H1 (cell line): ENCODE measurements around the gene MRPS26. TPM values are rescaled to one million over a fixed set of nuclear protein-coding genes. Genes with fewer than 3 reads are reported as not detected.
A peak's percentile ranks its signal among the peaks of the same experiment; 100 is the strongest.

Source experiments
- CTCF ChIA-PET: fragments of 300-600 bp; sonication (Branson Sonifier 250); formaldehyde crosslinking; loops from one replicate; lab custom pipeline; 2021; ENCODE audit not compliant: partially characterized antibody; lab: Charles Lee
- POLR2A ChIA-PET: fragments of 300-600 bp; sonication (Branson Sonifier 250); formaldehyde crosslinking; loops from one replicate; lab custom pipeline; 2021; ENCODE audit warnings: inconsistent platforms; ENCODE audit not compliant: partially characterized antibody; lab: Charles Lee
- DNase-seq, 2 experiments: peaks; one replicate each; pipeline versions ENCODE4 v3.0.0 to v3.0.0-alpha.2; 2010 to 2022; ENCODE audit warnings: low spot score in 2 of 2, low read depth in 1 of 2, mixed read lengths in 1 of 2
- FAIRE-seq: peaks from 2 replicates; lab custom pipeline; 2011; peaks lifted over from hg19 to GRCh38; lab: Jason Lieb, UNC
- H2AFZ ChIP-seq: 2 replicates; pipeline ENCODE4 v1.8.1; 2012; ENCODE audit warnings: low read length, inconsistent platforms
- H2AK5ac ChIP-seq: 2 replicates; pipeline ENCODE4 v1.6.1; 2013; ENCODE audit warnings: low read depth, low read length
- H2BK120ac ChIP-seq: replicated peaks from 2 replicates; pipeline ENCODE3; 2013; ENCODE audit warnings: low read depth, low read length, inconsistent platforms
- H2BK12ac ChIP-seq: 2 replicates; pipeline ENCODE4 v1.6.1; 2013; ENCODE audit warnings: low read depth, low read length
- H2BK15ac ChIP-seq: 2 replicates; pipeline ENCODE4 v1.6.1; 2013; ENCODE audit warnings: low read length
- H2BK20ac ChIP-seq: 2 replicates; pipeline ENCODE4 v1.6.1; 2013; ENCODE audit warnings: low read length
- H2BK5ac ChIP-seq: 2 replicates; pipeline ENCODE4 v1.6.1; 2013; ENCODE audit warnings: low read depth, low read length
- H3K14ac ChIP-seq: 2 replicates; pipeline ENCODE4 v1.6.1; 2013; ENCODE audit warnings: inconsistent platforms; ENCODE audit not compliant: insufficient read length
- H3K18ac ChIP-seq: 2 replicates; pipeline ENCODE4 v1.6.1; 2013; ENCODE audit warnings: low read length; ENCODE audit errors: extremely low read depth
- H3K23ac ChIP-seq: 2 replicates; pipeline ENCODE4 v1.6.1; 2013; ENCODE audit warnings: inconsistent platforms; ENCODE audit not compliant: insufficient read length
- H3K23me2 ChIP-seq: 2 replicates; pipeline ENCODE4 v1.6.1; 2013; ENCODE audit warnings: low read depth, low read length
- H3K27ac ChIP-seq: 2 replicates; pipeline ENCODE4 v1.6.1; 2011; ENCODE audit warnings: low read depth, low read length, inconsistent platforms
- H3K27me3 ChIP-seq, 4 experiments: replicated peaks in 1 of 4; 1 replicate in 1 of 4; 2 replicates in 3 of 4; pipeline versions ENCODE4 v1.6.1 to v1.8.1; 2011 to 2013; ENCODE audit warnings: low read length in 3 of 4, mild to moderate bottlenecking in 3 of 4, inconsistent platforms in 2 of 4, mixed read lengths in 2 of 4, moderate library complexity in 1 of 4; ENCODE audit not compliant: control insufficient read depth in 3 of 4, insufficient read depth in 3 of 4; ENCODE audit errors: extremely low read depth in 1 of 4
- H3K36me3 ChIP-seq, 4 experiments: 2 replicates each; pipeline versions ENCODE4 v1.6.1 to v1.8.1; 2011 to 2013; ENCODE audit warnings: mild to moderate bottlenecking in 4 of 4, low read length in 3 of 4, moderate library complexity in 2 of 4, control low read depth in 1 of 4, inconsistent platforms in 1 of 4; ENCODE audit not compliant: insufficient read depth in 4 of 4, control insufficient read depth in 2 of 4
- H3K4ac ChIP-seq: replicated peaks from 2 replicates; pipeline ENCODE3; 2013; ENCODE audit warnings: low read length, low read depth, mixed read lengths, inconsistent platforms; ENCODE audit not compliant: insufficient read length
- H3K4me1 ChIP-seq, 4 experiments: replicated peaks in 1 of 4; 1 replicate in 1 of 4; 2 replicates in 3 of 4; pipeline versions ENCODE4 v1.6.1 to v1.8.1; 2011 to 2013; ENCODE audit warnings: low read length in 3 of 4, inconsistent platforms in 2 of 4, mixed read lengths in 1 of 4; ENCODE audit not compliant: insufficient read depth in 4 of 4, control insufficient read depth in 3 of 4
- H3K4me2 ChIP-seq, 2 experiments: 2 replicates each; pipeline versions ENCODE4 v1.6.1 to v1.8.1; 2011 to 2013; ENCODE audit warnings: low read depth in 2 of 2, low read length in 2 of 2, control low read depth in 1 of 2, inconsistent platforms in 1 of 2, mild to moderate bottlenecking in 1 of 2; ENCODE audit not compliant: insufficient read depth in 1 of 2
- H3K4me3 ChIP-seq, 4 experiments: fragments of 200-600, 300-600 bp in 1 of 4; sonication (generic), shearing (Covaris generic), sonication (Bioruptor Twin) in 1 of 4; 2 replicates each; pipeline versions ENCODE4 v1.5.1 to v1.8.1; 2011 to 2016; ENCODE audit warnings: low read length in 4 of 4, low read depth in 3 of 4, control low read depth in 2 of 4, inconsistent platforms in 2 of 4, mild to moderate bottlenecking in 2 of 4, mixed read lengths in 1 of 4, moderate library complexity in 1 of 4; ENCODE audit not compliant: insufficient read depth in 2 of 4; ENCODE audit errors: extremely low read depth in 1 of 4
- H3K56ac ChIP-seq: replicated peaks from 2 replicates; pipeline ENCODE3; 2013; ENCODE audit warnings: low read depth, mild to moderate bottlenecking, mixed read lengths, low read length, inconsistent platforms; ENCODE audit not compliant: insufficient read length
- H3K79me1 ChIP-seq: 2 replicates; pipeline ENCODE4 v1.6.1; 2013; ENCODE audit warnings: low read depth, low read length, control low read depth
- H3K79me2 ChIP-seq, 2 experiments: 2 replicates each; pipeline versions ENCODE4 v1.6.1 to v1.8.1; 2012 to 2013; ENCODE audit warnings: low read length in 2 of 2, mild to moderate bottlenecking in 2 of 2, inconsistent platforms in 1 of 2; ENCODE audit not compliant: insufficient read depth in 2 of 2, control insufficient read depth in 1 of 2
- H3K9ac ChIP-seq, 4 experiments: replicated peaks in 1 of 4; 1 replicate in 1 of 4; 2 replicates in 3 of 4; pipeline versions ENCODE4 v1.6.1 to v1.8.1; 2011 to 2013; ENCODE audit warnings: low read depth in 3 of 4, low read length in 3 of 4, control low read depth in 2 of 4, mild to moderate bottlenecking in 2 of 4, moderate library complexity in 2 of 4, inconsistent platforms in 1 of 4; ENCODE audit errors: extremely low read depth in 1 of 4
- H3K9me3 ChIP-seq, 2 experiments: 2 replicates each; pipeline versions ENCODE4 v1.6.1 to v1.8.1; 2012 to 2013; ENCODE audit warnings: mild to moderate bottlenecking in 2 of 2, moderate library complexity in 2 of 2, control low read depth in 1 of 2, inconsistent platforms in 1 of 2, low read depth in 1 of 2, low read length in 1 of 2, mixed read lengths in 1 of 2; ENCODE audit not compliant: insufficient read depth in 2 of 2
- H4K20me1 ChIP-seq, 2 experiments: replicated peaks in 1 of 2; 2 replicates each; pipeline versions ENCODE3 to v1.8.1; 2011 to 2013; ENCODE audit warnings: inconsistent platforms in 2 of 2, low read length in 2 of 2, mild to moderate bottlenecking in 1 of 2; ENCODE audit not compliant: insufficient read depth in 2 of 2, control insufficient read depth in 1 of 2
- H4K5ac ChIP-seq: 2 replicates; pipeline ENCODE4 v1.6.1; 2013; ENCODE audit warnings: low read length, low read depth, mixed read lengths, inconsistent platforms; ENCODE audit not compliant: insufficient read length
- H4K8ac ChIP-seq: 2 replicates; pipeline ENCODE4 v1.8.0; 2013; ENCODE audit warnings: mild to moderate bottlenecking, moderate library complexity, low read length, inconsistent platforms; ENCODE audit not compliant: insufficient read depth; ENCODE audit errors: extremely low read depth
- H4K91ac ChIP-seq: replicated peaks from 2 replicates; pipeline ENCODE3; 2013; ENCODE audit warnings: low read length, mixed read lengths, inconsistent platforms; ENCODE audit not compliant: insufficient read length
- ATF2 ChIP-seq: IDR thresholded peaks from 2 replicates; pipeline ENCODE4 v1.6.1; 2012; ENCODE audit warnings: low read length, inconsistent platforms
- CHD1 ChIP-seq: IDR thresholded peaks from 2 replicates; pipeline ENCODE4 v1.6.1; 2012; ENCODE audit warnings: low read depth, low read length, improper control_type of control experiment
- HDAC2 ChIP-seq, 2 experiments: fragments of 300-600 bp in 1 of 2; sonication (generic) in 1 of 2; IDR thresholded peaks; 2 replicates each; pipeline ENCODE4 v1.6.1; 2011 to 2012; ENCODE audit warnings: low read depth in 2 of 2, low read length in 2 of 2, mild to moderate bottlenecking in 2 of 2, moderate library complexity in 2 of 2, borderline replicate concordance in 1 of 2, inconsistent platforms in 1 of 2
- RXRA ChIP-seq: IDR thresholded peaks from 2 replicates; pipeline ENCODE4 v1.6.1; 2011; ENCODE audit warnings: low read depth, mild to moderate bottlenecking, low read length, moderate library complexity; ENCODE audit not compliant: insufficient read depth
- TEAD4 ChIP-seq: IDR thresholded peaks from 2 replicates; pipeline ENCODE4 v1.6.1; 2012; ENCODE audit warnings: low read depth, low read length, inconsistent platforms, mixed read lengths
- WGBS, 2 experiments: shearing (Covaris generic) in 1 of 2; methylation state at CpG; one replicate each; pipeline versions ENCODE4 v1.1.6 to v1.1.7; 2013 to 2015; ENCODE audit warnings: low lambda C conversion rate in 2 of 2, mixed read lengths in 2 of 2, inconsistent platforms in 1 of 2, low coverage in 1 of 2, missing lambda C conversion rate in 1 of 2; ENCODE audit not compliant: insufficient replicate concordance in 2 of 2, insufficient coverage in 1 of 2, insufficient read length in 1 of 2; ENCODE audit errors: extremely low coverage in 1 of 2, missing lambda C conversion rate in 1 of 2; 5-methylcytosine and 5-hydroxymethylcytosine counted together
- polyA plus RNA-seq, 7 experiments: library from polyadenylated mRNA; depleted of rRNA in 3 of 7; stranded (reverse) in 5 of 7; unstranded in 2 of 7; fragments of >200 nt in 5 of 7; fragments of 200-250 nt in 2 of 7; gene quantifications; 1 replicate in 5 of 7; 2 replicates in 1 of 7; 4 replicates in 1 of 7; pipeline versions ENCODE4 v1.2.1 to v1.2.3, GENCODE V29; 2011 to 2013; ENCODE audit warnings: missing spikeins in 2 of 7, mixed read lengths in 2 of 7
- total RNA-seq: library from RNA; stranded (reverse); fragmentation: NEBNext Ultra II Directional; extraction: Animal tissue kit (Norgen Biotek cat#: 25700); gene quantifications from 2 replicates; pipeline ENCODE4 v1.2.1, GENCODE V29; 2021

MRPS26 gene
- total and polyA plus RNA-seq, 2 of the 8 experiments (the other 6 are each of a cell fraction or from before 2014, with no cell fraction given) = 83.6 to 103 TPM

DNA sequence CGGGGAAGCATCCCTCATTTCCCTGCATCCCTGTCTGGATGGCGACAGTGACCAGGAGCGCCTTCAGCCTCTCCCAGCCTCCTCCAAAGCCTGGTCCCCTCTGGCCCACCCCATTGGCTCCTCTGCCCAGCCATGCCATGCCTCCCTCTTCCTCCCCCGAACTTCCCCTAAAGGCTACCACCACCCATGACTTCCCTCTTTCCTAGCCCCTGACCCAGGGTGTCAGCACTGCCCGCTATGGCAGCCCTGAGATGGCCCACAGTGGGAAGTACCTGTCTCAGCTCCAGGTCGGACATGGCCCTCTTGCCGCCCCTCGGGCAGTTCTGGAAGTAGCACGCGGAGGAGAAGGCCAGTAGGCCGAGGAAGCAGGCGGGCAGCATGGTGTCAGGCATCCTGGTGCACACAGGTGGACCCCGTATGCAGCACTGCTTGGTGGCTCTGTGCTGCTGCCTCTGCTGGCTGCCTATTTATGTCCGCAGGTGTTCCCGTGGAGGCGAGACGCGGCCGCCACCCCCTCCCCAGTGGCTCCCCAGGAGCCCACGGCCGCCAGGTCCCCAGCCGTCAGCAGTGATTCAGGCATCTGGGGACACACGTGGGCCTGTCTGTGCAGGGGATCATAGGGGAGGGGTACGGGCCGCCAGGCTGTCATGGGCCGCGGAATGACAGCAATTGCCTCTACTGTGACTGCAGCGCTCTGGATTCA is 38.6 kb downstream of the MRPS26 start, which contains the start of gene AVP:
Gene AVP (minus strand): TSS at position 442 of the 703 bp plus-strand sequence. CDS start 50 bp downstream, at position 392.
- H2AK5ac ChIP-seq = no peak within 1 kb of the TSS
- peak within 1 kb of the TSS; percentile 77; the same call in 1 of the 2 replicates for H2BK12ac ChIP-seq
- H3K4me1 ChIP-seq = peaks cover 0 to 8% (median 6%) of the 10 kb centered on the region in 4 experiments; a peak in 5 of 7 replicates
- H2AFZ ChIP-seq = no peak within 1 kb of the TSS; the same call in 1 of the 2 replicates
- H2BK120ac ChIP-seq = no peak within 1 kb of the TSS
- H4K8ac ChIP-seq = peak within 1 kb of the TSS; percentile 59
- TF ChIP-seq RXRA (no peak), TEAD4 (no peak), ATF2 (no peak), HDAC2 (IDR thresholded peaks at IDR 0.05; ENCODE audit: borderline replicate concordance in 1 of 2, low read depth in 2 of 2, low read length in 2 of 2) (no peak), CHD1 (no peak)
- no peak within 1 kb of the TSS for H3K23ac ChIP-seq
- H2BK5ac ChIP-seq = no peak within 1 kb of the TSS
- no peak for FAIRE-seq
- H3K4me3 ChIP-seq = peak within 1 kb of the TSS in 3 of 4 experiments; percentile 27 to 53 (median 38); a peak in 4 of 8 replicates
- peak within 1 kb of the TSS; percentile 13 for H3K18ac ChIP-seq
- no peaks in the 10 kb centered on the region for H3K9me3 ChIP-seq
- CTCF ChIA-PET = interaction anchor here (1.1 to 1.3 kb wide), 3 partner anchors 13 to 31 kb away, joined by 3 to 4 read pairs (median 3); no protein-coding TSS in a partner anchor
- no peaks in the 10 kb centered on the region for H3K36me3 ChIP-seq
- POLR2A ChIA-PET = interaction anchor here (2.7 kb wide), 1 partner anchor 8 kb away, joined by 14 read pairs; no protein-coding TSS in a partner anchor
- H3K56ac ChIP-seq = no peak within 1 kb of the TSS
- no peak within 1 kb of the TSS for H3K4ac ChIP-seq
- H3K79me1 ChIP-seq = no peaks in the 10 kb centered on the region
- H3K14ac ChIP-seq = no peak within 1 kb of the TSS
- no peak within 1 kb of the TSS for H2BK20ac ChIP-seq
- H3K4me2 ChIP-seq = peak within 1 kb of the TSS; percentile 62 to 84; a peak in 3 of 4 replicates
- no peak within 1 kb of the TSS for H4K5ac ChIP-seq
- H3K27ac ChIP-seq = no peak within 1 kb of the TSS
- H2BK15ac ChIP-seq = peak within 1 kb of the TSS; percentile 98; the same call in 1 of the 2 replicates
- H3K23me2 ChIP-seq = peaks cover 11% of the 10 kb centered on the region; the same call in 1 of the 2 replicates
- H3K79me2 ChIP-seq = no peaks in the 10 kb centered on the region
- H4K91ac ChIP-seq = no peak within 1 kb of the TSS
- no peak for DNase-seq
- H3K27me3 ChIP-seq = peaks cover 27 to 43% (median 37%) of the 10 kb centered on the region in 4 experiments
- no peaks in the 10 kb centered on the region for H4K20me1 ChIP-seq
- H3K9ac ChIP-seq = no peak within 1 kb of the TSS
- WGBS, 2 experiments = 88% methylated on average over 17 of the region's 28 CpGs; no CpG with 5 or more reads in 1 of the 2 experiments
